Right cardiac atrium (tissue), 5 donors: ENCODE results near the gene STING1. TPM values are rescaled to one million over a fixed set of nuclear protein-coding genes. Genes with fewer than 3 reads are reported as not detected.
"Not testable (repeated sequence)": the region's sequence is repeated elsewhere in the genome, so short reads cannot be mapped to it uniquely, and the experiment has no call there.

Source experiments
- ATAC-seq, 2 donors: fragments of 200-7000 bp; cut with Tn5 transposase; one replicate each; pipeline versions ENCODE4 v1.8.0 to v1.9.1; 2020; ENCODE audit warnings: moderate library complexity in 2 of 2, mild to moderate bottlenecking in 1 of 2
- DNase-seq, 3 donors: peaks; one replicate each; pipeline ENCODE4 v3.0.0-alpha.2; 2020
- H3K27ac ChIP-seq: one replicate; pipeline ENCODE4 v1.5.1; 2013; ENCODE audit warnings: mild to moderate bottlenecking, low read length, control low read depth, moderate library complexity
- H3K27me3 ChIP-seq: one replicate; pipeline ENCODE4 v1.6.1; 2013; ENCODE audit not compliant: control insufficient read depth, insufficient read depth
- H3K4me1 ChIP-seq: one replicate; pipeline ENCODE4 v1.6.1; 2013; ENCODE audit warnings: low read length; ENCODE audit not compliant: control insufficient read depth, insufficient read depth
- H3K4me3 ChIP-seq: one replicate; pipeline ENCODE4 v1.5.1; 2013; ENCODE audit warnings: low read length, control low read depth
- H3K9me3 ChIP-seq: one replicate; pipeline ENCODE4 v1.6.1; 2013; ENCODE audit warnings: low read length; ENCODE audit not compliant: control insufficient read depth
- WGBS: extraction: QIAGEN DNeasy Blood & Tissue Kit; methylation state at CpG from one replicate; pipeline ENCODE4 v1.1.7; 2013; 5-methylcytosine and 5-hydroxymethylcytosine counted together
- intact Hi-C, 4 donors: fragments of 100-400 bp; cut with DNase I; formaldehyde crosslinking; loops; one replicate each; pipeline versions ENCODE4 v1.11.0 to v1.14.0; 2022 to 2023
- polyA plus RNA-seq: library from polyadenylated mRNA; stranded (reverse); fragments of 200-250 nt; gene quantifications from one replicate; pipeline ENCODE4 v1.2.3, GENCODE V29; 2013
- total RNA-seq, 4 donors: library from RNA; stranded (reverse); fragmentation: NEBNext Ultra II Directional; extraction: Animal tissue kit (Norgen Biotek cat#: 25700); gene quantifications; one replicate each; pipeline ENCODE4 v1.2.1, GENCODE V29; 2021
- donor health status: healthy with polysubstance abuse.
- donor health status: DM: no; HTN: yes; CAD: no.
- donor health status: DM: no; HTN: no; CAD: no.
- donor health status: DM: no; HTN: yes; CAD: no; lungs with severe emphysema.
- donor health status: DM: yes; HTN: yes; CAD: no.

The STING1 gene
- total and polyA plus RNA-seq, 5 donors = 47.9 to 125 (median 90.9) TPM

DNA sequence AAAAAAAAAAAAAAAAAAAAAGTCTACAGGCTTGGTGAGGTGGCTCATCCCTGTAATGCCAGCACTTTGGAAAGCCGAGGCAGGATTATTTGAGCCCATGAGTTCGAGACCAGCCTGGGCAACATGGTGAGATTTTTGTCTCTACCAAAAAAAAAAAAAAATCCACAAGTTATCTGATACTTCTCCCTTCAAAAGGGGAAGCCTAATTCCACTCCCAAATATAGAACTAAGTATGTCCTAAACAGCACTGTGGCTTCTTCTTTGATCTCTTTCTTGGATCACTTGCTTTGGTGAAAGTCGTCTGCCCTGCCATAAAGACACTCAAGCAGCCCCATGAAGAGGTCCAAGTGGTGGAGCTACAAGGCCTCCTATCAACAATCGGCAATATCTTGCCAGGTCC is 18.8 kb upstream of the STING1 start:
- DNase-seq = no peak
- no peaks in the 10 kb centered on the region for H3K4me1 ChIP-seq
- H3K27ac ChIP-seq = no peak overlapping the region
- no peaks in the 10 kb centered on the region for H3K27me3 ChIP-seq
- 90% methylated on average over 4 of the region's 4 CpGs for WGBS
- intact Hi-C loops = no loop called here
- H3K9me3 ChIP-seq = no peaks in the 10 kb centered on the region
- H3K4me3 ChIP-seq = no peak overlapping the region
- ATAC-seq = no peak

DNA sequence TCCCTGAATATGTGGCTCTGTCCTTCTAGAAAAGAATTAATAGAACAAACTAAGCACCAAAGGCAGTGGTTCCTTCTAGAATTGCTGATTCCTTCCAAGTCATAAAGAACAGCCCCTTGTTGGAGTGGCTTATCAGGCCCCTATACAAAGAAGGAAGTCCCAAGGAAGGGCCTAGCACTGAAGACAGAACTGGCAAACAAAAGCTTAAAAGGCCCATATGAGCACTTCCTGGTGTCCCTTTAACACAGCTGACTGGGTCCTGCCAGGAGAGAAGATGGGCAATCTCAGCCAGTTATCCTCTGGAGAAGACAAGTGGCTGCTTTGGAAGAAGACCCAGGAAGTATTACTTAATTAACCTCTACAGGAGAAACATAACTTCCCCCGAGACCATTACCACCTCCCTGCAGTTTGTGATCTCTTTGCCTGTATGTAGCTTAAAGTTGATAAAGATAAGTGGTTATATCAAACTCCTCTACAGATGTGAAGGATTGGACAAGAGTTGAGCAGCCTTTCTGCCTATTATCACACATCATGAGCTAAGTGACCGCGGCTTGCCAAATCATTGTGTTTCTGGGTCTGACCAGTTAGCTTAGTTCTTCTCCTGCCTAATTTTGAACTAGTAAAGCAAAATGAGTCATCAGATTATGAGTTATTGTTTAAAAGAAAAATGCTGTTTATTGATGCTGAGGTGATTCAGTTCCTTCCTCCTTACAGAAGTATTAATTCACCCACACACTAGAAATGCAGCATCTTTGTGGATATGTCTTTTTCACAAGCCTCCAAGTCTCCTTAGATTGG is 13.3 kb upstream of the STING1 start:
- intact Hi-C loops = no loop called here
- peaks cover 7% of the 10 kb centered on the region for H3K4me1 ChIP-seq
- 53% methylated on average over 3 of the region's 3 CpGs for WGBS
- ATAC-seq (peak in 1 of 2 donors; percentile 29), DNase-seq (no peak)
- no peak overlapping the region for H3K4me3 ChIP-seq
- no peaks in the 10 kb centered on the region for H3K27me3 ChIP-seq
- no peak overlapping the region for H3K27ac ChIP-seq
- no peaks in the 10 kb centered on the region for H3K9me3 ChIP-seq

DNA sequence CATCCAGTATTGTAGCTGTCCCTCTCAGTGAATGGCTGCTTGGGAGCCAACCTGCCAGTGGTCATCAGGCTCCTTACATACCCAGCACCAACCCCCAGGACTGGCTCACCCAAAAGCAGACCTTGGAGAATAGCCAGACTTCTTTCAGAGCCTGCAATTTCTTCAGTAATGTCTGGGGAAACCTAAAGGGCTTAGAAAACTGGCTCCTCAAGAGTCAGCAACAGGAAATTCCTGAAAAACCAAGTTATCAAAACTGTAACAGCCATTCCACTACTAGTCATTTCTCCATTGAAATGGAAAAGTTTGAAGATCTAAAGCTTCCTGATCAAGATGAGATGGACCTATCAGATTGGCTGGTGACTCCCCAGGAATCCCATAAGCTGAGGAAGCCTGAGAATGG is 12.3 kb upstream of the STING1 start:
- no peaks in the 10 kb centered on the region for H3K9me3 ChIP-seq
- H3K4me3 ChIP-seq = no peak overlapping the region
- no peak overlapping the region for H3K27ac ChIP-seq
- peaks cover 7% of the 10 kb centered on the region for H3K4me1 ChIP-seq
- intact Hi-C loops = no loop called here
- ATAC-seq = no peak
- DNase-seq = no peak
- no peaks in the 10 kb centered on the region for H3K27me3 ChIP-seq

GRCh38 chr5:139494256-139494655 is 11.7 kb upstream of the STING1 start:
- H3K9me3 ChIP-seq = no peaks in the 10 kb centered on the region
- DNase-seq (no peak), ATAC-seq (no peak)
- no peak overlapping the region for H3K4me3 ChIP-seq
- 94% methylated on average over 3 of the region's 3 CpGs for WGBS
- intact Hi-C loops = no loop called here
- H3K27ac ChIP-seq = no peak overlapping the region
- H3K27me3 ChIP-seq = no peaks in the 10 kb centered on the region
- H3K4me1 ChIP-seq = peaks cover 7% of the 10 kb centered on the region

DNA sequence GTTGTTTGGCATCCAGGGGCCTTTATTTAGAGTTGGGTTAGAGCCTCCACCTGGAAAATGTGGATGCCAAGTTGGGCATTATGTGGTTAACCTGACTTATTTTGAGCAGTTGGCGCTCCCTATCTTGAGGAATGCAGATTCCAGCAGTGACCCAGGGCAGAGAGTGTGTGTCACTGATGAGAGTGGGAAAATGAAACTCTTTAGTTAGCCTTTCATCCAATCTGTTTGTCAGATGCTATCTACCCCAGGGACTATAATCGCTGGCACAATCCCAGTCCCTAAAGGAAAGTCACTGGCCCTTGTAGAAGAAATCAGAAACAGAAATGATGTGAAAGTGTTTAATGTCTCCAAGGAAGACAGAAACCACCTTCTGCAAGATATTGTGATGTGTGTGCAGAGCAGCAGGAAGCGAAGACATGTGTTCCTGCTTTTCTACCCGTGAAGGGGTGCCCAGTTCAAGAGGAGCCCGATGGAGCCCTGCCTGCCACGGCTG is 10.2 kb upstream of the STING1 start:
- DNase-seq = no peak

DNA sequence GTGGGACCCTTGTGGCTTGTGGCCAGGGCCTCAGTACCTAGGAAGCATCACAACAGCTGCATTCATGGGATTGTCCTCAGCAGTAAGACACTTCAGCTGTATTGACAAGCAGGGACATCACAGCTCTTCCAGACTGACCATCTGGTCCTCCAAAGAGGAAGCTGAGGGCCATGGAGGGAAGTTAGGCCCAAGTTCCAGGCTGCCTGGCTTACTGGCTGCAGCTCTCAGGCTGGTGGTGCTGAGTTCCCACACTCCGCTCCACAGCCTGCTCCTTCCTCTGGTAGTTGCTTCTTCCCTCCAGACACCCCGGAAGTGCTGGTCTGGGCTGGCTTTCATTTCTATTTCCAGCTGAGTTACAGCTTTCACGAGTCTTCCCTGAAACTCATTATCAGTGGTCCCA is 5.7 kb upstream of the STING1 start:
- Histone ChIP-seq H3K4me1 (peaks cover 7% of the 10 kb centered on the region), H3K27me3 (no peaks in the 10 kb centered on the region), H3K27ac (peak overlapping the region; percentile 28), H3K9me3 (no peaks in the 10 kb centered on the region), H3K4me3 (no peak overlapping the region)
- WGBS = 57% methylated on average over 3 of the region's 3 CpGs
- ATAC-seq = peak; percentile 44 to 61
- DNase-seq = peak in 2 of 3 donors; percentile 69 to 77
- intact Hi-C loops = loop anchor here in 1 of 4 donors (10.0 kb wide), 1 partner anchor 53 kb away; the partner anchor contains the start of gene DNAJC18

More for the DNA sequence above, 10.2 kb upstream of the STING1 start:
- peak; percentile 58 to 70 for ATAC-seq
- Histone ChIP-seq H3K4me1 (peaks cover 7% of the 10 kb centered on the region), H3K9me3 (no peaks in the 10 kb centered on the region), H3K4me3 (no peak overlapping the region), H3K27ac (peak overlapping the region; percentile 30), H3K27me3 (no peaks in the 10 kb centered on the region)
- intact Hi-C loops = no loop called here
- WGBS = 9% methylated on average over 6 of the region's 6 CpGs

DNA sequence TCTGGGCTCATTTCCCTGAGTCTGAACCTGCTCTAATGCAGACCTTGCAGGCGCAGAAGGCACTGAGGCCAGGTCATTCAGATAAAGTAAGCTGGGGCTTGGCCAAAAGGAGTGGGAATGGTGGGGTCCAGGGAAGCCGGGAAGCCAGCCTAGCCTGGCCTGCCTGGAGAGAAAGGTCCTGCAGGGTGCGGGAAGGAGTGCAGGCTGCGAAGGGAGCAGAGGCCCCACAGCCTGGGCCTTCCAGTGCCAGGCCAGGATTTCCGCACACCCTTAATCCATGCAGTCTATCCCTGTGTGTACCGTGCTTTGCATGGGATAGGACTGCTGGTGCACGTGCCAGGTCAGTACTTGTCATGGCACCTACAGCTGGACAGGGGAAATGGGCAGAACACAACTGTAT is 3.6 kb upstream of the STING1 start:
- no peak for DNase-seq
- no peak for ATAC-seq
- Histone ChIP-seq H3K27ac (no peak overlapping the region), H3K27me3 (no peaks in the 10 kb centered on the region), H3K4me3 (no peak overlapping the region), H3K9me3 (no peaks in the 10 kb centered on the region), H3K4me1 (peaks cover 3% of the 10 kb centered on the region)
- intact Hi-C loops = loop anchor here in 1 of 4 donors (10.0 kb wide), 1 partner anchor 51 kb away; the partner anchor contains the start of gene DNAJC18
- 81% methylated on average over 7 of the region's 7 CpGs for WGBS

DNA sequence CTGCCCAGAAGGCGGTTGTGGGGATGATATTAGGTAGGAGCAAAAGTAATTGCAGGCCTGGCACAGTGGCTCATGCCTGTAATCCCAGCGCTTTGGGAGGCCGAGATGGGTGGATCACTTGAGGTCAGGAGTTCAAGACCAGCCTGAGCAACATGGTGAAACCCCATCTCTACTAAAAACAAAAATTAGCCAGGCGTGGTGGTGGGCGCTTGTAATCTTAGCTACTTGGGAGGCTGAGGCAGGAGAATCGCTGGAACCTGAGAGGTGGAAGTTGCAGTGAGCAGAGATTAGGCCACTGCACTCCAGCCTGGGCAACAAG is 291 bp upstream of the STING1 start:
- 47% methylated on average over 6 of the region's 6 CpGs for WGBS
- intact Hi-C loops = loop anchor here in 1 of 4 donors (5.0 to 10.0 kb wide), 2 partner anchors 34 to 48 kb away; partner anchors contain the start of gene DNAJC18

DNA sequence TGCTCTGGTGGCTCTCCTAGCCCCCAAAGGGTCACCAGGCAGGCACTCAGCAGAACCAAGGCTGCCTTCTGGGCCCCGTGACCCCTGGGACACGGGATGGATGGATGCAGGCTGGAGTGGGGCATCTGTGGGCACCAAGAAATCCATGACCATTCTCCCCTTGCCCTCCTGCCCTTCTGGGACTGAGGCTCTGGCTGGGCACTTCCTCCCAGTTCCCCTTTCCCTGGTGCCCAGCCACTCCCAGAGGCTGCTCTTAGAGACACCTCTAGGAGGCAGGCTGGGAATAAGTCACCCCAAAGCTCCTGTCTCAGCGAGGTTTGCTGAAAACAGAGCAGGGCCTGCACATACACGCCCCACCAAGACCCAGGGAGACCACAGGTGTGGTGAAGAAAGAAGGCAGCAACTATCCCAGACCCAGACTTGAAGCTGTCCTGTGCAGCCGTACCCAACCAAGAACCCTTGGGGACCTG is 943 bp downstream of the STING1 start:
- WGBS = 23% methylated on average over 5 of the region's 5 CpGs
- intact Hi-C loops = loop anchor here in 1 of 4 donors (5.0 to 10.0 kb wide), 2 partner anchors 36 to 47 kb away; partner anchors contain the start of gene DNAJC18
- H3K4me1 ChIP-seq = peaks cover 3% of the 10 kb centered on the region

More for the DNA sequence above, 291 bp upstream of the STING1 start:
- not testable (repeated sequence) for DNase-seq, H3K9me3 ChIP-seq, H3K27me3 ChIP-seq, H3K4me1 ChIP-seq, ATAC-seq
- H3K4me3 ChIP-seq = peak overlapping the region; percentile 55
- peak overlapping the region; percentile 98 for H3K27ac ChIP-seq

GRCh38 chr5:139481122-139481533 is 1.4 kb downstream of the STING1 start:
- DNase-seq (peak; percentile 55 to 85 (median 84)), ATAC-seq (peak; percentile 20 to 22)
- Histone ChIP-seq H3K4me3 (peak overlapping the region; percentile 55), H3K27ac (peak overlapping the region; percentile 98), H3K27me3 (no peaks in the 10 kb centered on the region), H3K4me1 (peaks cover 3% of the 10 kb centered on the region), H3K9me3 (no peaks in the 10 kb centered on the region)
- 27% methylated on average over 12 of the region's 12 CpGs for WGBS
- intact Hi-C loops = loop anchor here in 1 of 4 donors (5.0 to 10.0 kb wide), 2 partner anchors 36 to 46 kb away; partner anchors contain the start of gene DNAJC18

More for the DNA sequence above, 943 bp downstream of the STING1 start:
- no peaks in the 10 kb centered on the region for H3K27me3 ChIP-seq
- peak overlapping the region; percentile 55 for H3K4me3 ChIP-seq
- ATAC-seq = peak; percentile 49 to 55
- peak; percentile 46 to 66 (median 66) for DNase-seq
- no peaks in the 10 kb centered on the region for H3K9me3 ChIP-seq
- H3K27ac ChIP-seq = peak overlapping the region; percentile 98

DNA sequence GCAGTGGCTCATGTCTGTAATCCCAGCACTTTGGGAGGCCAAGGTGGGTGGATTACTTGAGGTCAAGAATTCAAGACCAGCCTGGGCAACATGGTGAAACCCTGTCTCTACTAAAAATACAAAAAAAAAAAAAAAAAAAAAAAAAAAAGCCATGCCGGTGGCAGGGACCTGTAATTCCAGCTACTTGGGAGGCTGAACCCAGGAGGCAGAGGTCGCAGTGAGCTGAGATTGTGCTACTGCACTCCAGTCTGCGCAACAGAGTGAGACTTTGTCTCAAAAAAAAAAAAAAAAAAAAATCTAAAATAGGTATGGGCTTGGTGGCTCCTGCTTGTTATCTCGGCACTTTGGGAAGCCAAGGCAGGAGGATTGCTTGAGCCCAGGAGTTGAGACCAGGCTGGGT is 2.8 kb downstream of the STING1 start:
- not testable (repeated sequence) for DNase-seq, H3K4me1 ChIP-seq, H3K27ac ChIP-seq, ATAC-seq, H3K27me3 ChIP-seq, H3K4me3 ChIP-seq, H3K9me3 ChIP-seq
- WGBS = 95% methylated on average over 4 of the region's 4 CpGs
- intact Hi-C loops = loop anchor here in 1 of 4 donors (5.0 to 10.0 kb wide), 2 partner anchors 38 to 45 kb away; partner anchors contain the start of gene DNAJC18
